ENCODE measurements around the gene ARID1B. TPM values are rescaled to one million over a fixed set of nuclear protein-coding genes. Genes with fewer than 3 reads are reported as not detected.
A peak's percentile ranks its signal among the peaks of the same experiment; 100 is the strongest.

The ARID1B gene
- total and polyA plus RNA-seq, 2 of the 13 experiments (the other 11 are each of a cell fraction or from before 2014, with no cell fraction given), result 20.1 to 32.6 TPM

GRCh38 chr6:157239148-157239547 lies 462.0 kb downstream of the ARID1B start (continued):
- no peak for TF ChIP-seq NR1H2 (CRISPR knock-in tag; IDR thresholded peaks at IDR 0.05; ENCODE audit: borderline replicate concordance, low read depth)
- no peak for TF ChIP-seq ISL2 (CRISPR knock-in tag; IDR thresholded peaks at IDR 0.05)
- no peak for TF ChIP-seq ZNF264 (CRISPR knock-in tag; IDR thresholded peaks at IDR 0.05)
- no peak for TF ChIP-seq ERF (CRISPR knock-in tag; IDR thresholded peaks at IDR 0.05)

DNA sequence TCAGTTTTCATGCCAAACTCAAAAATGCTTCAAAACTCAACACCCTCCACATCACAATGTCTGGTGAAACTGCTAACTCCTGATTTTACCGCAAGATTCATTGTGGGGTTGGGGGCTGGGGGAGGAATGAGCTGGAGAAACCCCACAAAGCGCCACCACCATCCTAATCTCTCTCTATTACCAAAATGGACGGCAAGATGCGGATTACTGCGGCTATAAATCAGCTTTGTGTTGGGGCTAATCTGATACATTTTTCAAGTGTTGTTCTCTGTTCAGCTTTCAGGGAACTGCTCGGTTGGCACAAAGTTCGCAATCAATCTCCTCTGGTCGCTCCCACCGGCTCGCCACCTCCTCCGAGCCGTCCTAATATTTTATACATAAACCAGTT lies 462.5 kb downstream of the ARID1B start:
- POLR2A ChIA-PET, result no interaction called here
- in situ Hi-C loops (cut with HindIII; ENCODE audit: extremely low pct_ligation_motif_present, low pct_unique_long_range_greater_than_20kb), result no loop called here
- no peak overlapping the region for H3K9ac ChIP-seq (ENCODE audit: insufficient read depth, low read depth, low read length)
- TF ChIP-seq RAD21 (CRISPR knock-in tag; IDR thresholded peaks at IDR 0.05) (no peak), ATF7 (IDR thresholded peaks at IDR 0.05) (no peak), ATF7 (CRISPR knock-in tag; IDR thresholded peaks at IDR 0.05) (no peak), ZNF292 (CRISPR knock-in tag; IDR thresholded peaks at IDR 0.05; ENCODE audit: borderline replicate concordance, low read depth) (no peak), REPIN1 (CRISPR knock-in tag; IDR thresholded peaks at IDR 0.05; ENCODE audit: borderline replicate concordance, low read depth) (no peak), ZNF724P (CRISPR knock-in tag; IDR thresholded peaks at IDR 0.05; ENCODE audit: borderline replicate concordance) (no peak), KMT2A (CRISPR knock-in tag; IDR thresholded peaks at IDR 0.05) (no peak), PTBP1 (IDR thresholded peaks at IDR 0.05; ENCODE audit: low read depth, low read length, poor library complexity, severe bottlenecking) (no peak), NAIF1 (CRISPR knock-in tag; IDR thresholded peaks at IDR 0.05; ENCODE audit: borderline replicate concordance) (no peak), ZNF333 (CRISPR knock-in tag; IDR thresholded peaks at IDR 0.05; ENCODE audit: borderline replicate concordance) (no peak), ZNF460 (CRISPR knock-in tag; IDR thresholded peaks at IDR 0.05; ENCODE audit: borderline replicate concordance) (no peak)
- TF ChIP-seq, protein P1, sequence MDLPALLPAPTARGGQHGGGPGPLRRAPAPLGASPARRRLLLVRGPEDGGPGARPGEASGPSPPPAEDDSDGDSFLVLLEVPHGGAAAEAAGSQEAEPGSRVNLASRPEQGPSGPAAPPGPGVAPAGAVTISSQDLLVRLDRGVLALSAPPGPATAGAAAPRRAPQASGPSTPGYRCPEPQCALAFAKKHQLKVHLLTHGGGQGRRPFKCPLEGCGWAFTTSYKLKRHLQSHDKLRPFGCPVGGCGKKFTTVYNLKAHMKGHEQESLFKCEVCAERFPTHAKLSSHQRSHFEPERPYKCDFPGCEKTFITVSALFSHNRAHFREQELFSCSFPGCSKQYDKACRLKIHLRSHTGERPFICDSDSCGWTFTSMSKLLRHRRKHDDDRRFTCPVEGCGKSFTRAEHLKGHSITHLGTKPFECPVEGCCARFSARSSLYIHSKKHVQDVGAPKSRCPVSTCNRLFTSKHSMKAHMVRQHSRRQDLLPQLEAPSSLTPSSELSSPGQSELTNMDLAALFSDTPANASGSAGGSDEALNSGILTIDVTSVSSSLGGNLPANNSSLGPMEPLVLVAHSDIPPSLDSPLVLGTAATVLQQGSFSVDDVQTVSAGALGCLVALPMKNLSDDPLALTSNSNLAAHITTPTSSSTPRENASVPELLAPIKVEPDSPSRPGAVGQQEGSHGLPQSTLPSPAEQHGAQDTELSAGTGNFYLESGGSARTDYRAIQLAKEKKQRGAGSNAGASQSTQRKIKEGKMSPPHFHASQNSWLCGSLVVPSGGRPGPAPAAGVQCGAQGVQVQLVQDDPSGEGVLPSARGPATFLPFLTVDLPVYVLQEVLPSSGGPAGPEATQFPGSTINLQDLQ (CRISPR knock-in tag; IDR thresholded peaks at IDR 0.05), result no peak
- TF ChIP-seq, protein P2, sequence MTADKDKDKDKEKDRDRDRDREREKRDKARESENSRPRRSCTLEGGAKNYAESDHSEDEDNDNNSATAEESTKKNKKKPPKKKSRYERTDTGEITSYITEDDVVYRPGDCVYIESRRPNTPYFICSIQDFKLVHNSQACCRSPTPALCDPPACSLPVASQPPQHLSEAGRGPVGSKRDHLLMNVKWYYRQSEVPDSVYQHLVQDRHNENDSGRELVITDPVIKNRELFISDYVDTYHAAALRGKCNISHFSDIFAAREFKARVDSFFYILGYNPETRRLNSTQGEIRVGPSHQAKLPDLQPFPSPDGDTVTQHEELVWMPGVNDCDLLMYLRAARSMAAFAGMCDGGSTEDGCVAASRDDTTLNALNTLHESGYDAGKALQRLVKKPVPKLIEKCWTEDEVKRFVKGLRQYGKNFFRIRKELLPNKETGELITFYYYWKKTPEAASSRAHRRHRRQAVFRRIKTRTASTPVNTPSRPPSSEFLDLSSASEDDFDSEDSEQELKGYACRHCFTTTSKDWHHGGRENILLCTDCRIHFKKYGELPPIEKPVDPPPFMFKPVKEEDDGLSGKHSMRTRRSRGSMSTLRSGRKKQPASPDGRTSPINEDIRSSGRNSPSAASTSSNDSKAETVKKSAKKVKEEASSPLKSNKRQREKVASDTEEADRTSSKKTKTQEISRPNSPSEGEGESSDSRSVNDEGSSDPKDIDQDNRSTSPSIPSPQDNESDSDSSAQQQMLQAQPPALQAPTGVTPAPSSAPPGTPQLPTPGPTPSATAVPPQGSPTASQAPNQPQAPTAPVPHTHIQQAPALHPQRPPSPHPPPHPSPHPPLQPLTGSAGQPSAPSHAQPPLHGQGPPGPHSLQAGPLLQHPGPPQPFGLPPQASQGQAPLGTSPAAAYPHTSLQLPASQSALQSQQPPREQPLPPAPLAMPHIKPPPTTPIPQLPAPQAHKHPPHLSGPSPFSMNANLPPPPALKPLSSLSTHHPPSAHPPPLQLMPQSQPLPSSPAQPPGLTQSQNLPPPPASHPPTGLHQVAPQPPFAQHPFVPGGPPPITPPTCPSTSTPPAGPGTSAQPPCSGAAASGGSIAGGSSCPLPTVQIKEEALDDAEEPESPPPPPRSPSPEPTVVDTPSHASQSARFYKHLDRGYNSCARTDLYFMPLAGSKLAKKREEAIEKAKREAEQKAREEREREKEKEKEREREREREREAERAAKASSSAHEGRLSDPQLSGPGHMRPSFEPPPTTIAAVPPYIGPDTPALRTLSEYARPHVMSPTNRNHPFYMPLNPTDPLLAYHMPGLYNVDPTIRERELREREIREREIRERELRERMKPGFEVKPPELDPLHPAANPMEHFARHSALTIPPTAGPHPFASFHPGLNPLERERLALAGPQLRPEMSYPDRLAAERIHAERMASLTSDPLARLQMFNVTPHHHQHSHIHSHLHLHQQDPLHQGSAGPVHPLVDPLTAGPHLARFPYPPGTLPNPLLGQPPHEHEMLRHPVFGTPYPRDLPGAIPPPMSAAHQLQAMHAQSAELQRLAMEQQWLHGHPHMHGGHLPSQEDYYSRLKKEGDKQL (CRISPR knock-in tag; IDR thresholded peaks at IDR 0.05; ENCODE audit: low read depth), result no peak

More for the DNA sequence above, 462.5 kb downstream of the ARID1B start:
- ATAC-seq (no peak), DNase-seq (ENCODE audit: low spot score) (no peak), FAIRE-seq (no peak)
- no peaks in the 10 kb centered on the region for H3K36me3 ChIP-seq (replicated peaks in 1 of 2; ENCODE audit: control insufficient read depth in 1 of 2, insufficient read depth in 2 of 2, low read length in 2 of 2)
- intact Hi-C loops (cut with micrococcal nuclease; ENCODE audit: unreplicated experiment), result no loop called here
- H2AFZ ChIP-seq (ENCODE audit: low read length), result no peak overlapping the region
- H3K4me2 ChIP-seq (ENCODE audit: low read depth, low read length), result peak overlapping the region; percentile 81; the same call in 1 of the 2 replicates
- no peaks in the 10 kb centered on the region for H3K79me2 ChIP-seq (ENCODE audit: insufficient read depth, low read length)
- H3K27ac ChIP-seq (ENCODE audit: extremely low read length, insufficient read depth, low read length), result no peak overlapping the region
- peaks cover 7 to 84% of the 10 kb centered on the region in 2 experiments; a peak in 4 of 5 replicates for H3K27me3 ChIP-seq (ENCODE audit: control insufficient read depth in 1 of 2, insufficient read depth in 2 of 2, low read length in 2 of 2)
- CTCF ChIA-PET (ENCODE audit: low intra/inter-chr PET ratio, low total read pairs), result no interaction called here
- 74% methylated on average over 12 of the region's 12 CpGs for WGBS (ENCODE audit: low lambda C conversion rate)
- no peaks in the 10 kb centered on the region for H3K9me3 ChIP-seq (ENCODE audit: low read length)
- no TSS peak for BruUV-seq (replicated peaks)
- no peak overlapping the region; a peak in 1 of 6 replicates for H3K4me3 ChIP-seq (replicated peaks in 1 of 3; ENCODE audit: insufficient read depth in 1 of 3, low read depth in 2 of 3, low read length in 3 of 3)
- H3K4me1 ChIP-seq (ENCODE audit: insufficient read depth, low read length), result peaks cover 28% of the 10 kb centered on the region
- no peaks in the 10 kb centered on the region for H4K20me1 ChIP-seq (ENCODE audit: insufficient read depth, low read length)
